GM19351 (cell line): ENCODE results near the gene ARID4B.
"Not testable (repeated sequence)": the region's sequence is repeated elsewhere in the genome, so short reads cannot be mapped to it uniquely, and the experiment has no call there.

Source experiments
- ATAC-seq: cut with Tn5 transposase; IDR thresholded peaks from one replicate; pipeline ENCODE4 v1.9.1; 2021; ENCODE audit warnings: mild to moderate bottlenecking, moderate library complexity; ENCODE audit not compliant: unreplicated experiment

ARID4B gene, protein sequence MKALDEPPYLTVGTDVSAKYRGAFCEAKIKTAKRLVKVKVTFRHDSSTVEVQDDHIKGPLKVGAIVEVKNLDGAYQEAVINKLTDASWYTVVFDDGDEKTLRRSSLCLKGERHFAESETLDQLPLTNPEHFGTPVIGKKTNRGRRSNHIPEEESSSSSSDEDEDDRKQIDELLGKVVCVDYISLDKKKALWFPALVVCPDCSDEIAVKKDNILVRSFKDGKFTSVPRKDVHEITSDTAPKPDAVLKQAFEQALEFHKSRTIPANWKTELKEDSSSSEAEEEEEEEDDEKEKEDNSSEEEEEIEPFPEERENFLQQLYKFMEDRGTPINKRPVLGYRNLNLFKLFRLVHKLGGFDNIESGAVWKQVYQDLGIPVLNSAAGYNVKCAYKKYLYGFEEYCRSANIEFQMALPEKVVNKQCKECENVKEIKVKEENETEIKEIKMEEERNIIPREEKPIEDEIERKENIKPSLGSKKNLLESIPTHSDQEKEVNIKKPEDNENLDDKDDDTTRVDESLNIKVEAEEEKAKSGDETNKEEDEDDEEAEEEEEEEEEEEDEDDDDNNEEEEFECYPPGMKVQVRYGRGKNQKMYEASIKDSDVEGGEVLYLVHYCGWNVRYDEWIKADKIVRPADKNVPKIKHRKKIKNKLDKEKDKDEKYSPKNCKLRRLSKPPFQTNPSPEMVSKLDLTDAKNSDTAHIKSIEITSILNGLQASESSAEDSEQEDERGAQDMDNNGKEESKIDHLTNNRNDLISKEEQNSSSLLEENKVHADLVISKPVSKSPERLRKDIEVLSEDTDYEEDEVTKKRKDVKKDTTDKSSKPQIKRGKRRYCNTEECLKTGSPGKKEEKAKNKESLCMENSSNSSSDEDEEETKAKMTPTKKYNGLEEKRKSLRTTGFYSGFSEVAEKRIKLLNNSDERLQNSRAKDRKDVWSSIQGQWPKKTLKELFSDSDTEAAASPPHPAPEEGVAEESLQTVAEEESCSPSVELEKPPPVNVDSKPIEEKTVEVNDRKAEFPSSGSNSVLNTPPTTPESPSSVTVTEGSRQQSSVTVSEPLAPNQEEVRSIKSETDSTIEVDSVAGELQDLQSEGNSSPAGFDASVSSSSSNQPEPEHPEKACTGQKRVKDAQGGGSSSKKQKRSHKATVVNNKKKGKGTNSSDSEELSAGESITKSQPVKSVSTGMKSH (N-terminal part only)

GRCh38 chr1:235327559-235328270, at the start of gene ARID4B:
TSS of gene ARID4B (minus strand) at chr1:235328179. CDS start at chr1:235326919, 1,260 bp downstream.
- no peak for ATAC-seq

DNA sequence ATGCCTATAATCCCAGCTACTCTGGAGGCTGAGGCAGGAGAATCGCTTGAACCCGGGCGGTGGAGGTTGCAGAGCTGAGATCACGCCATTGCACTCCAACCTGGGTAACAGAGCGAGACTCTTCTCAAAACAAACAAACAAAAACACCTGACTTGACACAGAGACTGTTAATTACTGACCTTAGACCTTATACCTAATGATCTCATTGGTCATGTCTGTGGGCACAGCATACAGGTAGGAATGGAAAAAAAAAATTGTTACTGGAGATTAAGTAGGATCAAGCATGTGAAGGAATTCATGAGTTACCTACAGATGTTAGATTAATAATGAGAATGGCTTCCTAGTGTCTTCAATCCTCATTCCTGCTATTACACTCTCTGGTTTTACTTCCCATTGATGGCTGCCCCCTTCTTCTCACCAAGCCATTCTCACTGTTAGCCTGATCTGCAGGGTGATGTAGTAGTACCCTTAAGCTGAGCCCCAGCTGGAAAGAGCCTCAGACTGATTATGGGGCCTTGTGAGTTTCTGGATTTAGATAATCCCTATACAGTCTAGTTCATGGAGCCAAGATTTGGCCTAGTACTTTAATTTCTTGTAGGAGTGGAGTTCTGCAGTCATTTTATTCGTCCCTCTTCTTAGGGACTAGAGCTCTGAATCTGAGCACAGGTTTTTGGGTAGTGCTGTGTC, 48.1 kb upstream of the ARID4B start:
- ATAC-seq: no peak

GRCh38 chr1:235369802-235370201, 41.8 kb upstream of the ARID4B start:
- no peak for ATAC-seq

- no peak for ATAC-seq
These were observed 40.4 kb upstream of the ARID4B start for GRCh38 chr1:235368428-235368827.

DNA sequence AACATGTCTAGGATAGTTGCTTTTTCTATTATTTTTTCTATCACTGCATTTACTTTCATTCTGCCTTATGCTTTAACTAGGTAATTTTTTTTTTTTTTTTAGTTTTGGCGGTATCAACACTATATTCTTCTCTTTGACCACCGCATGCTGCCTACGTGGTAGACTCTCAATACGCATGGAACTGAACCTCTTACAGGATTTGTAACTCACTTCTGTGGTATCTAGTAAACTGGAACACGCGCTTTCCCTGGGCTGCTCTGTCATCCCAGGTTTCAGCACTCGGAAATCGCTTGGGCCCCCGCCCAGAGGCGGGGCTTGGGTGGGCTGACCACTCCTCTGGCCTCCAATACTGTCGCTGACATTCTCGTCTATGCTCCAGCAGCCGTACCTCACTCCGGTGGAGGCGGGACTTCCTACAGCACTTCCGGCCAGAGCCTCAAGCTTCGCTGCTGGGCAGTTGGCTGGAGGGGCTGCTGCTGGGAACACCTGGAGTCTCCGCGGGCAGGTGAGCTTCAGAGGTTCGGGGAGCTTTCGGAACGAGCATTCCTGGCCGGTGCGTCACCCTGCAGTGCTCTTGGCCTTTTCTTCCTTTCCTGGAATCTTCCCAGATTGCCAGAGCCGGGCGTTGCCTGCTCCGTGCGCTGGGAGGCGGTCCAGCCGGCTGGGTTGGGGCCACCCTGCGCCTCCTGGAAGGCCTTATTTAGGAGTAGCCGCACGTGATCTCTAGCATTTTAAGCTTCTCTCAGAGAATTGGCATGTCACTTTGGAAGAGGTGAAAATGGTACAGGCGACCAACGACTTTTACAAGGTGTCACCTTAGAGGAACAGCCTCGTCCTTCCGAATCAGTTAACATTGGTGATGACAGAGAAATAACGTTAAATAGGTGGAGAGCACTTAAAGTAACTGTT, 39.3 kb upstream of the ARID4B start, which contains the start of gene TBCE:
TSS of gene TBCE (plus strand) at position 428 of the 909 bp plus-strand sequence. CDS start 12,623 bp downstream, outside the sequence.
- ATAC-seq: peak; percentile 100

- ATAC-seq: no peak
These were observed 38.3 kb upstream of the ARID4B start for GRCh38 chr1:235366286-235366685.

- not testable (repeated sequence) for ATAC-seq
These were observed 36.2 kb upstream of the ARID4B start for GRCh38 chr1:235364189-235364588.

DNA sequence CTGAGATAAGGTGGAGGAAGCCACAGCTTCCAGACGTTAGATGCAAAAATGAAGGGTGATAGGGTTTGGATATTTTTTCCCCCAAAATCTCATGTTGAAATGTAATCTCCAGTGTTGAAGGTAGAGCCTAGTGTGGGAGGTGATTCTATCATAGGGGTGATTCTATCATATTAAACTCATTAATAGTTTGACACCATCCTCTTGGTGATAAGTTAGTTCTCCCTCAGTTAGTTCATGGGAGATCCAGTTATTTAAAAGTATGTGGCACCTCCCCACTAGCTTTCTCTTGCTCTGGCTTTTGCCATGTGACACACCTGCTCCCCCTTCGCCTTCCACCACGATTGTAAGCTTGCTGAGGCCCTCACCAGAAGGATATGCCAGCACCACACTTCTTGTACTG, 30.9 kb upstream of the ARID4B start:
- no peak for ATAC-seq

DNA sequence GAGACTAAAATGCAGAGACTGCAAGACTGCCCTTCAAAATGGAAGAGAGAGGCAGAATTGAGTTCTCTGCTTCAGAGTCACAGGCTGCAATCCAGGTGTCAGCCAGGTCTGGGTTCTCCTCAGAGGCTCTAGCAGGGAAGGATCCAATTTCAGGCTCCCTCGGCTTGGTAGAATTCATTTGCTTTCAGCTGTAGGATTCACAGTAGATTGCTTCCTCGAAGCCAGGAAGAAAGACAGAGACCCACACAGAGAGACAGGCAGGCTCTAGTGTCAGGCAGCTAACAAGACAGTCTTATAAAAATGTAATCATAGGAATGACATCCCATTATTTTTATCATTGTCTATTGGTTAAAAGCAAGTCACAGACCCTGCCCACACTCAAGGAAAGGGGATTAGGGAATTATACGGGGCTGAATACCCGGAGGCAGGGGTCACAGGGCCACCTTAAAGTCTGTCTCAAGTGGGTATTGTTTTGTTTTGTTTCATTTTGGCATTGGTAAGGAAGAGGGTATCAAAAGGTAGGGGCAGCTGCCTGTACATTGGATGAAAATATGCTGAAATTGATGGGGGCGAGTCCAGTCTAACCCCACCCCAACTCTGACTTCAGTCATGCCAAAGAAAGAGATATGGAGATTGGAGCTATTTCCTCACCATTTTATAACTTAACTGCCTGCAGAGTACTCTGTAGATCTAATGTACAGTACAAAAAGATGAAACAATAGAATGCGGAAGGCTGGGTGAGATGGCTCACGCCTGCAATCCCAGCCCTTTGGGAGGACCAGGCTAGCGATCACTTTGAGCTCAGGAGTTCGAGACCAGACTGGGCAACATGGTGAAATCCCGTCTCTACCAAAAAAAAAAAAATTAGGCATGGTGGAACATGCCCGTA, 29.8 kb upstream of the ARID4B start:
- no peak for ATAC-seq

DNA sequence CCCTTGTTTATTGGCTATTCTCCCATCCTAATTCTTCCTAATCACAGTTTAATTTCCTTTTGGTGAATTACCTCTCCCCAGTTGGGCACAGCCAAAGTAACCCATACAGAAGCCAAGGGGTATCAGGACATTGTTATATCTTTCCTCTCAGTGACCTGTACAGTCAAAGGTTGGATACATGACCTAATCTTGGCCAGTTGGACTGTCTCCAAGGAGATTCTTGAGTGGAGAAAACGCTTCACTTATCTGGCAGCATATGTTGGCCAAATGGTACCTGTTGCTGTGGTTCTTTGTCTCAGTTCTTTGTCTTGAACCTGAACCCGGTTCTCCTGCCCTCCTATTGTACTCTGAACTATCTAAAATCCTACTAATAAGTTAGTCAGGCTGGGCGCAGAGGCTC, 23.9 kb upstream of the ARID4B start:
- no peak for ATAC-seq

DNA sequence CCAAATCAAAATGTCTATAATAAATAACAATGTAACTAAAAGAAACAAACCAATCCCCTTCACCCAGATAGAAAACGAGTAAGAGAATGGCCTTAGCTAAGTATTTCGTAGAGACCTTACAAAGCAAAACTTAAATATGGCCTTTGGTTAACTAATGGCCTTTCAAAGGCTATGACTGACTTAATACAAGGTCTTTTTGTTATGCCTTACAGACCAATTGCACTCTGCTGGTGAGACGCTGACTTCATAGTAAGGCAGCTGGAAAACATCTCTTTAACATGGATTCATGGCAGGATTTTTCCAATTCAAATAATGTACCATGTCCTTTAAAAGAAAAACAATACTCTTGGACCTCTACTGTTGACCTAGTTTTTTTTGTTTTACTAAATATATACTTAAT, 23.5 kb upstream of the ARID4B start:
- ATAC-seq: no peak

DNA sequence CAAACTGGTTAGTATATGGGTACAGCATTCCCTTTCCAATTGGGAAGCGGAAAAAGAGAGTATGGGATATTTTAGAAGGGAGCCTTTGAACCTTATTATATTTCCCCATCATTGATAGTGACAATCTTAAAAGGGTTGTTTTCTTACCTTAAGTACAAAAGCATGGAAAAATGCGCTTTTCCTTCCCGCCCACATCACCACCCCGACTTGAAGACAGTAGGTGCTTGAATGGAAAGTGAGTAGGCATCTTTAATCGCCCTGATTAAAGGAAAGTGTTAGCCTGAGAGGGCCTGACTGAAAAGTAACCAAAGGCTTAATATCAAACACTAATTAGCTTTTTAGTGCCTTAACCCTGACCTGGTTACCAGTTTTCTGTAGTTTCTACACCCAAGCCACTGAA, 15.7 kb upstream of the ARID4B start:
- ATAC-seq: no peak

DNA sequence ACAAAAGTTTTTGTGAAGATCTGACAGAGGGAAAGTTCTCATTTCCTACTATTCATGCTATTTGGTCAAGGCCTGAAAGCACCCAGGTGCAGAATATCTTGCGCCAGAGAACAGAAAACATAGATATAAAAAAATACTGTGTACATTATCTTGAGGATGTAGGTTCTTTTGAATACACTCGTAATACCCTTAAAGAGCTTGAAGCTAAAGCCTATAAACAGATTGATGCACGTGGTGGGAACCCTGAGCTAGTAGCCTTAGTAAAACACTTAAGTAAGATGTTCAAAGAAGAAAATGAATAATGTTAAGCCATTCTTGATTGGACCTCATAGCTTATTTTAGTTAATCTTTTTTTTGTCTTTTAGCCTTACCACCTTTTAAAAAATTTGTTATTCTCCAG, 14.5 kb upstream of the ARID4B start:
- no peak for ATAC-seq

DNA sequence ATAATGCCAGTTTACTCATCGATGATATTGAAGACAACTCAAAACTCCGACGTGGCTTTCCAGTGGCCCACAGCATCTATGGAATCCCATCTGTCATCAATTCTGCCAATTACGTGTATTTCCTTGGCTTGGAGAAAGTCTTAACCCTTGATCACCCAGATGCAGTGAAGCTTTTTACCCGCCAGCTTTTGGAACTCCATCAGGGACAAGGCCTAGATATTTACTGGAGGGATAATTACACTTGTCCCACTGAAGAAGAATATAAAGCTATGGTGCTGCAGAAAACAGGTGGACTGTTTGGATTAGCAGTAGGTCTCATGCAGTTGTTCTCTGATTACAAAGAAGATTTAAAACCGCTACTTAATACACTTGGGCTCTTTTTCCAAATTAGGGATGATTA, 14.1 kb upstream of the ARID4B start:
- no peak for ATAC-seq

DNA sequence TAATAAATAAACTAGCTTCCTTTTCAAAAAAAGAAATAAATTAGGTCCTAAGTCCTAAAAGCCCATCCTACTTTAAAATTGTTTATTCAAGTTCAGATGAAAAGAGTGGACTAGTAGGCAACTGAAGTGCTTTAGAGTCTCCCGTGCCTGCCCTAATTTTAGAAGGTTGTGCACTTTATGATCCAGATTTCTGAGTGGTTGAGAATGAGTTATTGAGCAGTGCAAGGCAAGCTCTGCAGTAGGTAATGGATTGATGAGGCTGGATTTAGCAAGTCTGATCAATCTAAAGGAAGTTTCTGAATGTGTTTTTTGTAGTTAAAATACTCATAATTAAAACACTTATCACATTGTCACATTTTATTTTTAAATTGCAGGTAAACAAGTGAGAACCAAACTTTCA, 13.4 kb upstream of the ARID4B start:
- ATAC-seq: no peak

DNA sequence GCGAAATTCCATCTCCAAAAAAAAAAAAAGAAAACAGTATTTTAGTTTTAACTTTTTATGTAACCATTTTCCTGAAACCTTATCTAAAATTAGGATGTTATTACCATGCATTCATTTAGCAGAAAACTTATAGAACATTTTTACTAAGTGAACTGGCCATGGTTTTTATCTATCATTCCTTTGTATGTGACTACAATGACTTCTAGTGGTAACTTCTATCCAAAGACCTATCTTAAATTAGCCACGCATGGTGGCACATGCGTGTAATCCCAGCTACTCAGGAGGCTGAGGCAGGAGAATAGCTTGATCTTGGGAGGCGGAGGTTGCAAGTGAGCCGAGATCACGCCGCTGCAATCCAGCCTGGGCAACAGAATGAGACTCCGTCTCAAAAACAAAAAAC, 11.8 kb upstream of the ARID4B start:
- ATAC-seq: no peak

GRCh38 chr1:235336903-235337302, 8.9 kb upstream of the ARID4B start:
- no peak for ATAC-seq

- ATAC-seq: no peak
These were observed 3.4 kb upstream of the ARID4B start for GRCh38 chr1:235331401-235331800.
